HG02588 (cell line): ENCODE results near the gene ACTR3C.
"Not testable (repeated sequence)": the region's sequence is repeated elsewhere in the genome, so short reads cannot be mapped to it uniquely, and the experiment has no call there.

ENCODE experiments used
- ATAC-seq: cut with Tn5 transposase; IDR thresholded peaks from one replicate; pipeline ENCODE4 v1.9.1; 2021; ENCODE audit warnings: mild to moderate bottlenecking, moderate library complexity; ENCODE audit not compliant: unreplicated experiment

ACTR3C gene

DNA sequence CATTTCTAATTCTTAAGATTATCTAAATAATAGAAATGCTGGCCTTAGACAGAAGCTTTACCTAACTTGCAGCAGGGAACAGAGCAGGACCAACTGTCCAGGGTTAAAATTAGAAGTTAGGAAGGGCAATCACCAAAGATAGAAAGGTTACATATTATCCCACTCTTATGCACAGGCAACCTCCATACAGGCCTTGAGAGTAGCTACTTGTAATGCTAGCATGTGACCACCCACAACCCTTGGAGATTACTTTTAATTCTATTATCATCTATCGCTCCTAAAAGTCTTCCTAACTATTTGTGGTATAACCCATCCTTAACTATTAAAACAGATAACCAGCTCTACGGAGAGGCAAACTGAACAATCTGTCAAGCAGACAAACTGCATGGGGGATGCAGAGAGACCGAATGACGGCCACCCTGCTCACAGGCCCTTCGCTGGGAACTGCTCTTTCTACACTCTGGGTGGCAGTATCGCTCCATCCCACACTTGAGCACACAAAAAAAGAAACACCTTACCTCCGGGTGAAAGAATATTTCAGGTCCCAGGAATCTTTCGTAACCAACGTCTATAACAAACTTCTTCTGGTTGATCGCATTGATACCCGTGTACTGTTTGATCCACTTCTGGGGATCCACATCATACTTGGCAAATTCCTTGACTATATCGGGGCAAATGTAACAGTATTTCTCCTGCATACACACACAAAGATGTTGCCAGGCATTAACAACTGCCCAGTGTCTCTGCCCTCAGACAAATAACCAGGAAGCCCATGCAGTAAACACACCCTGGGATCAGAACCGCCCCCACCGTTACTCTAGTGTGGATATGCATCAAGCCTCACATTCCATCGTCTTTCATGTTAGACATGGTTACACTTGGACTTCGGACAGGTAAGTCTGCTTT, 37.2 kb downstream of the ACTR3C start:
- ATAC-seq: not testable (repeated sequence)

DNA sequence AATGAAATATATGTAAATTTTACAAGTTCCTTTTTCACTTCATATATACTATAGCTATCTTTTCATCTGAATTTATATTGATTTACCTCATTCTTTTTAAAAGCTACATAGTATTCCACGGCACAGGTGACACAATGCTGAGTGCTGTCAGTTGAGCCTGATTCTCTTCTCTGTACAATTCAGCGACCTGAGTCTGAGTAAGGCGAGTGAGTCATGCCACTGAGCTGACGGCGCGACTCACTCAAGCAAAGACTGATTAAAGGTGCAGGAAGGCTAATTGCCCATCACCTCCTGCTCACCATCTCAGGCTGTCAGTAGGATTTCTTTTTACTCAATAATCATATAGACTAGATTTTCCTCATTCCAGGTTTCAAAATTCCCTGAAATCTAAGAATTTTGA, 39.7 kb downstream of the ACTR3C start:
- ATAC-seq: not testable (repeated sequence)

DNA sequence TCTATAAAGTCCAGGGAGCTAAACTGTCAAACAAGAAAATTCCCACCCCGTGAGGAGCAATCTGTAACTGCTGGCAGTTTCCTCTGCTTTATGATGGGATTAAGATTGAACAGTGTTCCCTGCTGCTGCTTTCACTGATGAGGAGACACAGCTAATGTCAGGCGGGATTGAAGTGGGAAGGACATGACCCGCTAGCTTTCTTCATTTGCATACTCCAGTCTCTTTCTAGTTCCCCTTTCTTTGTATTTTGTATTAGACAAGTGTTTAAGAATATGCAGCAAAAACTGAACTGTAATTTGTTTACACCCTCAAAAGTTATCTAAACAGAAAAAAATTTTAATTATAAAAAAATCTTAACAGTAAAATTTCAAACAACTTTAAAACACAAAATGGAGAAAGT, 40.2 kb downstream of the ACTR3C start:
- not testable (repeated sequence) for ATAC-seq

- not testable (repeated sequence) for ATAC-seq
Observed at GRCh38 chr7:150281681-150282403, 41.5 kb downstream of the ACTR3C start.

DNA sequence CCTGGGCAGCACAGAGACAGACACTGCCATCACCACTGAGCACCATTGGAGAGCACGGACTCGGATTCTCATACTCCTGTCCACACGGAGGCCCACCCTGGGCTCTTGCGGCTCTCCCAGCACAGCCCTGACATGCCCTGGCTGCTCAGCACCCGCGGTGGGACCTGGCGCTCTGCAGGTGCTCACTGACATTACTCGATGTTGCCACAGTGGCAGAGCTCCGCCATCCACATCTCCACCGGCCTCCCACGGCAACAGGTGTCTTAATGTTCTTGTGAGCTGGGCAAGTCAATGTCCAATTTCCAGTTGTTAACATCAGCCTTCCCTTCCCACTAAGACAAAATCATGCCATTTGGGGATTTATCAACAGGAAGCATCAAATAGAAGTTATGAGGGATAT, 45.0 kb downstream of the ACTR3C start:
- not testable (repeated sequence) for ATAC-seq

- ATAC-seq: not testable (repeated sequence)
Observed at GRCh38 chr7:150276132-150276695, 47.1 kb downstream of the ACTR3C start.

- ATAC-seq: not testable (repeated sequence)
Observed at GRCh38 chr7:150271898-150272297, 51.4 kb downstream of the ACTR3C start.

DNA sequence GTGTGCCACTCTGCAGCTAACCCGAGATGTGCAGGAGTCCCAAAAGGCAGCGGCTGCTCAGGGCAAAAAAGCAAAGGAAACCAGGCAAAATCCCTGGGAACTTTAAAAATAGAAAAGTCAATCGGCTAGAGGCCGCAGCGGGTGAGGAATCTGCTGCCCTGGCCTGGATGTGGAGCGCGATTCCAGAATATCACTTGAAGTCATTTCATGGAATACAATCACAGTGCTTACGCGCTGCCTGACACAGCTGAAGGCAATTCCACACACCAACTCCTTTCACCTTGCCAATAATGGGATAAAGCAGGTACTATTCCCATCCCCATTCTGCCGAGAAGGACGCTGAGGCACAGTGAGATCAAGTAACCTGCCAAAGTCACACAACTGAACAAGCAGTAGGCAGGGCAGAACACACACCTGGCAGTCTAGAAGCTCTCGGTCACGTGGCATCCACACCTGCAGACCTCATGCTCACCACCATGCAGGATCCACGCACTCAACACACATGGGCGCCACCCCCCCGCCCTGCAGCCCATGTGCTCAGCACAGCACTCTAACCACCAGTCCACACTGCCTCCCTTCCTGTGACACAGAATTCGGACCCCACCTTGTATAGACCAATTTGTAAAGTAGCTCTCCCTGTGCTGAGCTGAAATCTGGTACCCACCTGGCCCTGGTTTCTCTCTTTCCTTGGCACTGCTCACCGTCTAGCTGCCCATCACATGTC, 53.1 kb downstream of the ACTR3C start:
- not testable (repeated sequence) for ATAC-seq

- not testable (repeated sequence) for ATAC-seq
Observed at GRCh38 chr7:150268798-150269197, 54.5 kb downstream of the ACTR3C start.

GRCh38 chr7:150268287-150268686, 55.1 kb downstream of the ACTR3C start:
- ATAC-seq: not testable (repeated sequence)

DNA sequence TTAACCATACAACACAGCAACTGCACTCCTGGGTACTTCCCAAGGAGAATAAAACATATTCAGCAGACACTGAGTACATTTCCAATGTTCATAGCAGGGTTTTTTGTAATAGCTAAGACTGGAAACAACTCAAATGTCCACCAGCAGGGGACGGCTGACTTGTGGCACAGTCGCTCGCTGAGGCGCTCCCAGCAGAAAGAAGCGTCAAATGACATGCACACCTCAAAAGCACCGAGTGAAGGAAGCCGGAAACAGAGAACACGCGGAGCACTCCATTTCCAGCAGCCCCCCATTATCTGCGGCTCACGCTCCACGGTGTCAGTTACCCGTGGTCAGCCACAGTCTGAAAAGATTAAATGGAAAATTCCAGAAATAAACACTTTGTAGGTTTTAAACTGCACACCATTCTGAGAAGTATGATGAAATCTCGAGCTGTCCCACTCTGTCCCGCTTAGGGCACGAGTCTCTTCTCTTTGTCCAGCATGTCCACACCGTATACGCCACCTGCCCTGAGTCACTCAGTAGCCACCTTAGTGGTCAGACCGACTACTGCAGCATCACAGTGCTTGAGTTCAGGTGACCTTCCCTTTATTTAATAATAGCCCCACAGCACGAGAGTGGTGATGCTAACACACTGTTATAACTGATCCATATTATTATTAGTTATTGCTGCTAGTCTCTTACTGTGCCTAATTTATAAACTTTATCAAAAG, 56.2 kb downstream of the ACTR3C start:
- ATAC-seq: not testable (repeated sequence)

DNA sequence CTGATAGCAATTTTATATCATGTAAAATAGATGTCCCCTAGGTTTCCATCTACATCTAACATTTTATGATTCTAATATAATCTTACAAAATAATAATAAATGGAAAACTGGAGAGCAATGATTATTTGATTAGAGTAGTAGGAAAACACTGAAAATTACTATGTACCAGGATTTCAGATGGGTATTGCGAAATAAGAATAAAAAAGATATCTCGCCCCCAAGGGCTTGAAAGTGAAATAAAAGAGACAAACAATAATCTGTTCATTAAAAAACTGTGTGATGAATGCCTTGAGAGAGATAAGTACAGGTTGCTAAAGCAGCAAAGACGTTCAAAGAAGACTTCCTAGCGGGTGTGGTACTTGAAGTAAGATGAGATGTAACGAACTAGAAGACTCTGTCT, 60.7 kb downstream of the ACTR3C start:
- ATAC-seq: not testable (repeated sequence)

DNA sequence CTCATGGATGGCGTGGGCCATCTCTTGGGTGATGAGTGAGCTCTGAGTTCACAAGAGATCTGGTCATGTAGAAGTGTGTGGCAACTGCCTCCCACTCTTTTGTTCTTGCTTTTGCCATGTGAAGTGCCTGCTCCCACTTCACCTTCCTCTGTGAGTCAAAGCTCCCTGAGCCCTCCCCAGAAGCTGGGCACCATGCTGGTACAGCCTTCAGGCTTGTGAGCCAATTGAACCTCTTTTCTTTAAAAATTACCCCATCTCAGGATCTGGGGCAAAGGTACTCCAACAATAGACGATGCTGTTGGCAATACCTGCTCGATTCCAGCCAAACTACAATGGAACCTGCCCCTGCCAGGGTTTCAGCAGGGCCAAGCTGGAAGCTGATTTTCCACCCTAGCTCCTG, 75.6 kb downstream of the ACTR3C start:
- ATAC-seq: not testable (repeated sequence)

- not testable (repeated sequence) for ATAC-seq
Observed at GRCh38 chr7:150245208-150245607, 78.1 kb downstream of the ACTR3C start.

DNA sequence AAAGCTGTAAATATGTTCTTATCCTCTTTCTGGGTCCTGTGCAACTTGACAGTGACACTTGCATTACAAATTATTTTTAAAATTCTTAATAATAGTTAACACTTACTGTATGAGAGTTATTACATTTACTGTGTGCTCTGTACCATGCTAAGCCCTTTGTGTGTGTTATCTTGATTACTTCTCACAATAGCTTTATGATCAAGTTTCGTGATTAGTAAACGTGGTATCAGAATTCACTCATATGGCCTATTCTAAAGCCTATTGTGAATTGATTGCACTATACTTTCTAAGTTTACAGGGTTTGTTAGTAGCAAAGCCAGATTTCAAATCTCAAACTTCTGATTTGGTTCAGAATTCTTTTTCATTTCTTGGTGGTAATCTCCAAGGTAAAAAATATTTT, 80.4 kb downstream of the ACTR3C start:
- ATAC-seq: not testable (repeated sequence)

DNA sequence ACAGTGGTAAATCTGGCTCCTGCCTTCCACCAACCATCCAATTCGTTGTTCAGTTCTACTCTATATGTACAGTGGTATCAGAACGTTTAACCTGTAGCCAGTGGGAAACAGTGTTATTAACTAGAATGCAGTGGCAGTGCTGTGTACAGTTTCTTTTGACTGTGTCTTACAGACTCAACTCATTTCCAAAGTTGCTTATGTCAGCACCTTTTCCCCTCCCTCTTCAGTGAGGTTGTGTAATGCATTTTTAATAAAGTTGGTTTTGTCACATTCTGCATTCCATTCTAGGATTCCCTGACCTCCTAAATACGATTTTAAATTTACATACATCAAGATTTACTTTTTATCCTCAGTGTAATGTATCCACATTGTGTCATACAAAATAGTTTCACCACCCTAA, 97.9 kb downstream of the ACTR3C start:
- not testable (repeated sequence) for ATAC-seq

DNA sequence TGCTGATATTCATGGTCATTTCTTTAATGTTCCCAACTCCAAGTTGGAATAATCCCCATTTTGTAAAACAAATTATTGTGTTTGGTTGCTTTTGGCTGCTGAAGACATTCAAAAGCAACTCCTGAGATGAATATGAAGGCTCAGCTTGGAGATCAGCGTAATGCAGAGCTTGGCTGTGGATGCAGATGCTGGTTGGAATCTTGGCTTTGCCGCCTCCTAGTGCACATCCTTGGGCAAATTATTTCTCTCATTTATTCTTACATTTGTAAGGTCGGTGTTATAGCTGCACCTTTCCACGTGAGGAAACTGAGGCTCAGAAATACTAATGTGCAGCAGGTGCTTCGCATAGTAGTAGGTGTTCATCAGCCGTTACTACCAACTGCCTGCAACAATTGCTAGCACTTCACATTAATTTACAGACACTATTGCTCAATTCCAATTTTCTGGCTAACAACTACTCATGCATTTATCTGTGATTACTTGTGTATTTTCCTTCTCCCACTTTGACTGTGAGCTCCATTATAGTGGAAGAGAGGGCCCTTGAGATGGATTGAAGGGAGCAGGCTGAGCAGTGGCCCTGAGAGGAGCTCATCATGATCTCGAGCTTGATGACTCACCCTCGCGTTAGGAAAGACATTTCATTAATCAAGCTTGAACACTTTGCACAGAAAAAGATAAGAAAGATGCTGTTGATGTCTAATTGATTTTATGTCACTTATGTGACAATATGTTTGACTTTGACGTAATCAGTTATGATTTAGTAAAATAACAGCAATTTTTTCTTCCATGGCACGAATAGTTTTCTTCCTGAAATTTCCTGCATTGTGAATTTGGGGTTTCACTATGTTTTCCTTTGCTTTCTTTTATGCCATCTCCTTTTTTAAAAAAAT, 101.0 kb downstream of the ACTR3C start:
- ATAC-seq: not testable (repeated sequence)

- ATAC-seq: not testable (repeated sequence)
Observed at GRCh38 chr7:150220673-150221181, 102.6 kb downstream of the ACTR3C start.
